Measurements from ENCODE around the gene HECTD2. TPM values are rescaled to one million over a fixed set of nuclear protein-coding genes. Genes with fewer than 3 reads are reported as not detected.

The HECTD2 gene
- polyA plus RNA-seq, 1 donor from 2014 or later, result 87.6 TPM

GRCh38 chr10:91536111-91536510 lies 126.0 kb downstream of the HECTD2 start:
- Histone ChIP-seq H3K27ac (ENCODE audit: low read length) (no peak overlapping the region), H3K79me2 (replicated peaks; ENCODE audit: insufficient read depth, low read length) (no peaks in the 10 kb centered on the region), H4K20me1 (ENCODE audit: insufficient read depth) (no peaks in the 10 kb centered on the region), H3K9me3 (ENCODE audit: low read length) (no peaks in the 10 kb centered on the region), H2AFZ (ENCODE audit: low read depth, low read length) (no peak overlapping the region), H3K4me2 (ENCODE audit: low read length) (no peak overlapping the region), H3K27me3 (ENCODE audit: insufficient read depth, low read depth, low read length) (no peaks in the 10 kb centered on the region), H3K9ac (ENCODE audit: low read length) (no peak overlapping the region), H3F3A (ENCODE audit: insufficient read depth, low read length, poor library complexity, severe bottlenecking) (no peaks in the 10 kb centered on the region), H3K9me2 (ENCODE audit: insufficient read depth, low read length) (no peaks in the 10 kb centered on the region), H3K4me3 (ENCODE audit: low read length) (no peak overlapping the region), H3K36me3 (ENCODE audit: insufficient read depth, low read length) (no peaks in the 10 kb centered on the region)
- TF ChIP-seq REST (IDR thresholded peaks at IDR 0.05; ENCODE audit: borderline replicate concordance) (no peak), MXI1 (conservative IDR thresholded peaks at IDR 0.05; ENCODE audit: poor library complexity, severe bottlenecking) (no peak), EZH2 (IDR thresholded peaks at IDR 0.05; ENCODE audit: borderline replicate concordance, insufficient read depth, low read length, poor library complexity, severe bottlenecking) (no peak), TAF1 (IDR thresholded peaks at IDR 0.05; ENCODE audit: low read depth) (no peak), CTCF (IDR thresholded peaks at IDR 0.05; ENCODE audit: poor library complexity, severe bottlenecking) (no peak), SMC3 (conservative IDR thresholded peaks at IDR 0.05; ENCODE audit: poor library complexity) (no peak)

- no peak overlapping the region for H3K4me3 ChIP-seq (ENCODE audit: low read length)
- H3K79me2 ChIP-seq (replicated peaks; ENCODE audit: insufficient read depth, low read length), result no peaks in the 10 kb centered on the region
- H3K9me3 ChIP-seq (ENCODE audit: low read length), result no peaks in the 10 kb centered on the region
- H3K27ac ChIP-seq (ENCODE audit: low read length), result no peak overlapping the region
- H3K36me3 ChIP-seq (ENCODE audit: insufficient read depth, low read length), result no peaks in the 10 kb centered on the region
- H2AFZ ChIP-seq (ENCODE audit: low read depth, low read length), result no peak overlapping the region
- no peak overlapping the region for H3K9ac ChIP-seq (ENCODE audit: low read length)
- no peaks in the 10 kb centered on the region for H3F3A ChIP-seq (ENCODE audit: insufficient read depth, low read length, poor library complexity, severe bottlenecking)
- no peaks in the 10 kb centered on the region for H3K27me3 ChIP-seq (ENCODE audit: insufficient read depth, low read depth, low read length)
- no peak overlapping the region for H3K4me2 ChIP-seq (ENCODE audit: low read length)
- TF ChIP-seq TAF1 (IDR thresholded peaks at IDR 0.05; ENCODE audit: low read depth) (no peak), RAD21 (conservative IDR thresholded peaks at IDR 0.05) (no peak), CTCF (IDR thresholded peaks at IDR 0.05; ENCODE audit: poor library complexity, severe bottlenecking) (no peak), EP300 (conservative IDR thresholded peaks at IDR 0.05; ENCODE audit: poor library complexity, severe bottlenecking) (no peak), REST (IDR thresholded peaks at IDR 0.05; ENCODE audit: borderline replicate concordance) (no peak), MXI1 (conservative IDR thresholded peaks at IDR 0.05; ENCODE audit: poor library complexity, severe bottlenecking) (no peak), POLR2AphosphoS5 (IDR thresholded peaks at IDR 0.05) (no peak), SMC3 (conservative IDR thresholded peaks at IDR 0.05; ENCODE audit: poor library complexity) (no peak), EZH2 (IDR thresholded peaks at IDR 0.05; ENCODE audit: borderline replicate concordance, insufficient read depth, low read length, poor library complexity, severe bottlenecking) (no peak)
- no peaks in the 10 kb centered on the region for H4K20me1 ChIP-seq (ENCODE audit: insufficient read depth)
- no peaks in the 10 kb centered on the region for H3K9me2 ChIP-seq (ENCODE audit: insufficient read depth, low read length)
Measured at GRCh38 chr10:91536733-91537132, 126.6 kb downstream of the HECTD2 start.
